Stimulated activated CD4-positive, alpha-beta T cell treated with anti-CD3 and anti-CD28 coated beads, Interleukin-1b, Interleukin-23, amount 100 ng/mL, for 4 hours (primary cell): ENCODE measurements around the gene GIMAP8.
"Not testable (repeated sequence)": the region's sequence is repeated elsewhere in the genome, so short reads cannot be mapped to it uniquely, and the experiment has no call there.

Experiments used
- DNase-seq, 2 donors: peaks; one replicate each; pipeline ENCODE4 v3.0.0-alpha.2; 2020; ENCODE audit warnings: low read depth in 2 of 2

Gene GIMAP8

DNA sequence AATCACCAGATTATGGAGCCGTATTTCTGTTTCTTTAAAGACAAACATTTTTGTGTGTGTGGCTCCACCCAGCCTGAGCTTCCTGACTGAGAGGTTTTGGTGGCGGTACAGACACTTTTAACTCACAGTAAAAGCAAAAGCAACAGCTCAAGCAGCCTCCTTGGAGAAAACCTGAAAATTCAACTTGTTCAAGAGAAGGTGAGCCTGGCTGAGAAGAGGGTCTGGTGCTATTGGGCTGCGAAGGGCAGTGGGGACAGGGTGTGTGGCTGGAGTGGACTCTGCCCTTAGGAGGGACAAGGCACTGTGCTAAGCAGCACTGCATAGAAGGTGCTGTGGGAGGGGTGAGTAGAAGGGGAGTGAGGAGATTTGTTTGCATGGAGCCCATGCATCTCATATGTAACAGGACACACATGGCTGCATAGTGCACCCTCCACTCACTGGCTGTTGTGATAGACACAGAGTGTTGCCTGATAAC, 64.4 kb downstream of the GIMAP8 start, which contains the start of gene GIMAP7:
Gene GIMAP7, plus strand, starts transcription at position 125 of the 475 bp plus-strand sequence. CDS start 5,103 bp downstream, outside the sequence.
- no peak for DNase-seq

DNA sequence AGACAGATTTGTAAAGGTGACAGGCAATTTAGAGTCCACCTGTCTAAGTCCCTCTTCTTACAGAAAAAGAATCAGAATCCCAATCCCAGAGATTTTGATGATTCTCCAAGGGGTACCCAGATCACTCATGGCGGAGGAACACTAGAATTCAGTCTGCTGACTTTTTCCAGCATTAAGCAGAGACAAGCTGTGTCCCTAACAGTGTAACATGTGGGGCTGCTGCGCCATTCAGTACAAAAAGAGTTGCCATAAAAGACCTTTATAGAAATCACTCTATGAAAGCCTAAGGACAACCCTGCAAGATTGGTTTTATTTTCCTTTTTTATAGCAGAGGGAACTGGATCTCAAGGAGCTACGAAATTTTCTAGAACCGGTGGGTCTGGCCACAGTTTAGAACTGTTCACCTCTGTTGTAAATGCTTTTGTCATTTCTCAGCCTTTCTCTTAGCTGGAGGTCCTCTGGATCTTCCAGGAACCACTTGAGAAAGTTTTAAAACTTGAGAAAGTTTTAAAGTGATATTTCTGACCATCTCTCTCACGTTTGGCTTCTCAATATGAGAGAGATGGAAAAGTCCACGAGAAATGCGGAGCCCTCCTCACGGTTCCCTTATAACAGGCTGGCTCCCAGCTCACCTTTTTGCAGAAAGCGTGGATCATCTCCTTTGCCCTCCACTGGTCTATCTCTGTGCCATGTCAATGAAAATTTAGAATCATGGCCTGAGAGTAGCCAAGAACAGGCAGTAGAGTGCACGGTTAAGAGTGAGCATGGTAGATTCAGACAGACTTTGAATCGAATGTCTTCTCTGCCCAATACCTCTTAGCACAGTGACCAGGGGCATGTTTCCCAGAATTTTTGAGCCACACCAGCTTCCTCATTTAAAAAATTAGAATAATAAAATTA, 65.1 kb downstream of the GIMAP8 start:
- DNase-seq, result no peak

DNA sequence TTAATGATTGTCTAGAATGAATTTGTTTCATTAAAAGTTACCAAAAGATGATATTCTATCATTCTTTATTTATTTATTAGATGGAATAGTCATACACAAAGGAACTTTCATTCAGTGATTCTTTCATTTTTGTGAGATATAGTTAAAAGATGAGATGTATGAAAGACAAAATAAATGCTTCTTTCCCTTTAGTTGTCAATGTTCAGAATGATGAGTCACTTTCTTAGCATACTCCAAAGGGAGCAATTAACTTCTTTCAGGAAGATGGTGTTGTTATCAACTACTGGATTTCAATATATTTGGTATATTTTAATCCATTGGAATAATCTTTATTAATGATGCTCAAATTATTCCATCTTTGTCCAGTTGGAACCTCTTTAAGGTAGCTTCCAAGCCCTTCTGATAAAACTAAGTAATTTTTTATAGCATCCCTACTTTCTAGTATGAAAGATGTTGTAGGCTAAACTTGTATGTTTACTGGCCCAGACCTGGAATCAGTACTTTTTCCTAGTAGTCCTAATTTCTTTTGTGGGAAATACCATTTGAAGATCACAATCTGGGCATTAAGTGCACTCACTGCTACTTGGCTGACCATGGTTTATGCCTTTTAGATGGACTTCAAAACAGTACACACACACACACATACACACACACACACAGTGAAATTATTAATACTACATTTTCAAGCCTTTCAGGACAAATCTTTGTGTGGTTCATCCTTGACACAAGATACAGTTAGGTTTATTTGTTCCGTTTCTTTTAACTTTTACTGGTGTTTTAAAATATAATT, 66.7 kb downstream of the GIMAP8 start:
- no peak for DNase-seq

DNA sequence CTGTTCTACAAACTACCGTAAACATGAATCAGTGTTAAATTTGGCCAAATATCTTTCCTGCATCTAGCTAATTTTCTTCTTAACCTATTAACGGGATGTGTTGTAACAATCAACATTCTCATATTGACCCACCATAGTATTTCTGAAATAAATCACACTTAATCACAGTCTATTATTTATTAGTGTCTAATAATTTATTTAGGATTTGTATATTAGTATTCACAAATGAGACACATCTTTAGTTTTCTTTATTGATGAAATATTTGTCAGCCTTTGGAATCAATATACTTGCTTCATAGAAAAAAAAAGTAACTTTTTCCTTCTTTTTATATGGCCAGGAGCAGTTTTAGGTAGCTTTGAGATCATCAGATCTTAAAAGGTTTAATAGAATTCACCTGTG, 68.9 kb downstream of the GIMAP8 start:
- DNase-seq, result no peak

DNA sequence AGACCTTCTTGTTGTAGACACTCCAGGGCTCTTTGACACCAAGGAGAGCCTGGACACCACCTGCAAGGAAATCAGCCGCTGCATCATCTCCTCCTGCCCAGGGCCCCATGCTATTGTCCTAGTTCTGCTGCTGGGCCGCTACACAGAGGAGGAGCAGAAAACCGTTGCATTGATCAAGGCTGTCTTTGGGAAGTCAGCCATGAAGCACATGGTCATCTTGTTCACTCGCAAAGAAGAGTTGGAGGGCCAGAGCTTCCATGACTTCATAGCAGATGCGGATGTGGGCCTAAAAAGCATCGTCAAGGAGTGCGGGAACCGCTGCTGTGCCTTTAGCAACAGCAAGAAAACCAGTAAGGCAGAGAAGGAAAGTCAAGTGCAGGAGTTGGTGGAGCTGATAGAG, 69.7 kb downstream of the GIMAP8 start:
- no peak for DNase-seq

DNA sequence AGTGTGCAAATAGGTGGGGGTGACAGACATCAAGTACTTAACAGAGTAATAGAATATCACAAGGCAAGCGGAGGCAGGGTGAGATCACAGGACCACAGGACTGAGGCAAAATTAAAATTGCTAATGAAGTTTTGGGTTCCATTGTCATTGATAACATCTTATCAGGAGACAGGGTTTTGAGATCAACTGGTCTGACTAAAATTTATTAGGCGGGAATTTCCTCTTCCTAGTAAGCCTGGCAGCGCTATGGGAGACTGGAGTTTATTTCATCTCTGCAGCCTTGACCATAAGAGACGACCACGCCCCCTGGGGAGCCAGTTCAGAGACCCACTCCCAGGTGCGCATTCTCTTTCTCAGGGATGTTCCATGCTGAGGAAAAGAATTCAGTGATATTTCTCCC, 72.5 kb downstream of the GIMAP8 start:
- not testable (repeated sequence) for DNase-seq

DNA sequence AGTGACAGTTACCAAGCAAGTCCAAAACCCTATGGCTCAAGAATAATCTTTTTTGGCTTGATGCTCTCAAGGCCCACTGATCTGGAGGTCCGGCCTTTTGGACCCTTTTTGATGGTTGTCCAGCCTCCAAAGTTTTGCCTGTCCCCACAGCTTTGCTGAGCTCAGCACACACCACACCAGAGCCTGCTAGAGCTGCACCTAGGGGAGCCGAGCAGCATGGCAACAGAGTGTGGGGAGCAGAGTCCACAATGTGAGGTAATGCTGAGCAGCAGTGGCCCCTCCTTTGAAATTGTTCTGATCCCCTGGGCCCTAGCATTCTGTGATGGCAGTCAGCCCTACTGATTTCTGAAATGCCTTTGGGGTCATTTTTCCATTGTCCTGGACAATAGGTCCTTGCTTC, 73.6 kb downstream of the GIMAP8 start:
- no peak for DNase-seq
